AG10803 (cell line): ENCODE results near the gene IGFLR1.

Experiments
- DNase-seq: peaks from one replicate; pipeline ENCODE4 v3.0.0; 2010; ENCODE audit warnings: low read depth
- H3K4me3 ChIP-seq: 2 replicates; pipeline ENCODE4 v1.5.1; 2011; ENCODE audit warnings: mild to moderate bottlenecking, low read length, control low read depth
- CTCF ChIP-seq: conservative IDR thresholded peaks from 2 replicates; pipeline ENCODE4 v1.5.1; 2011; ENCODE audit warnings: mild to moderate bottlenecking, low read length, control low read depth, inconsistent platforms

IGFLR1 gene

GRCh38 chr19:35767288-35768081 lies 25.2 kb upstream of the IGFLR1 start:
- H3K4me3 ChIP-seq = no peak overlapping the region
- DNase-seq = no peak

GRCh38 chr19:35766571-35767104 lies 24.4 kb upstream of the IGFLR1 start:
- TF ChIP-seq CTCF = no peak
- no peak overlapping the region for H3K4me3 ChIP-seq
- no peak for DNase-seq

More at GRCh38 chr19:35767288-35768081, 25.2 kb upstream of the IGFLR1 start:
- TF ChIP-seq CTCF = no peak

- DNase-seq = no peak
- no peak for TF ChIP-seq CTCF
- no peak overlapping the region for H3K4me3 ChIP-seq
Measured at GRCh38 chr19:35764432-35765315, 22.4 kb upstream of the IGFLR1 start.

GRCh38 chr19:35760711-35761349 lies 18.6 kb upstream of the IGFLR1 start:
- TF ChIP-seq CTCF = no peak
- no peak overlapping the region for H3K4me3 ChIP-seq
- DNase-seq = no peak

GRCh38 chr19:35759697-35760096 lies 17.4 kb upstream of the IGFLR1 start:
- no peak for DNase-seq
- H3K4me3 ChIP-seq = no peak overlapping the region
- no peak for TF ChIP-seq CTCF

- DNase-seq = peak; percentile 100
- H3K4me3 ChIP-seq = peak within 1 kb of the TSS; percentile 100
- no peak for TF ChIP-seq CTCF
Measured at GRCh38 chr19:35757749-35758608, 15.7 kb upstream of the IGFLR1 start, which contains the start of gene PROSER3. TSS of gene PROSER3 (plus strand) at chr19:35758176. CDS start at chr19:35758216, 40 bp downstream.
